Stimulated activated naive CD8-positive, alpha-beta T cell treated with anti-CD3 and anti-CD28 coated beads, Interleukin-15, Interleukin-2, amounts not matched to agents 100 ng/mL and 50 ng/mL, for 24 hours (primary cell): ENCODE results near the gene COL4A3.

ENCODE experiments used
- H3K27ac Mint-ChIP-seq: one replicate; pipeline ENCODE4 v1.8.0; 2021; ENCODE audit warnings: mild to moderate bottlenecking, mixed read lengths
- H3K27me3 Mint-ChIP-seq: one replicate; pipeline ENCODE4 v1.8.0; 2021; ENCODE audit warnings: mixed read lengths
- H3K36me3 Mint-ChIP-seq: one replicate; pipeline ENCODE4 v1.8.0; 2021; ENCODE audit warnings: low read depth, mixed read lengths
- H3K4me1 Mint-ChIP-seq: one replicate; pipeline ENCODE4 v1.8.0; 2021; ENCODE audit warnings: low read depth, mixed read lengths
- H3K4me3 Mint-ChIP-seq: one replicate; pipeline ENCODE4 v1.8.0; 2021; ENCODE audit warnings: mild to moderate bottlenecking, mixed read lengths
- H3K9me3 Mint-ChIP-seq: one replicate; pipeline ENCODE4 v1.8.0; 2021; ENCODE audit warnings: mixed read lengths

The COL4A3 gene

DNA sequence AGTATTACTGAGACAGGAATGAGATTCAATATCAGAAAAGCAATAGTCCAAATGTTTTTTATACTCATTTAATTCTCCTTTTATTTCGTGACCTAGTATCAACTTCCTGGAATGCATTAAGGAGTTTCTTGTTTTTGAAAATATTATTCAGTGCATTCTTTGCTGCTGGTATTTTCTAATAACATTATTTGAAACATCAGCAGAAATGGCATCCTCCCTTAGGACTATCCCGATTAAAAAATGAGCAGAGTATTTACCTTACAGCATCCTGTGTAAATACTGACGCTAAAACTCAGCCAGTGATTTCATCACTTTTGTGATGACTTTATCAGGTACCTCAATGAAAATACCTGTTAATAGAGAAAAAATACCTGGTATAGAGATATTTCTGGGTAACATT, 16.3 kb downstream of the COL4A3 start:
- Mint-ChIP-seq H3K27ac (no peak overlapping the region), H3K27me3 (no peaks in the 10 kb centered on the region), H3K4me3 (no peak overlapping the region), H3K4me1 (no peaks in the 10 kb centered on the region), H3K36me3 (no peaks in the 10 kb centered on the region), H3K9me3 (no peaks in the 10 kb centered on the region)

DNA sequence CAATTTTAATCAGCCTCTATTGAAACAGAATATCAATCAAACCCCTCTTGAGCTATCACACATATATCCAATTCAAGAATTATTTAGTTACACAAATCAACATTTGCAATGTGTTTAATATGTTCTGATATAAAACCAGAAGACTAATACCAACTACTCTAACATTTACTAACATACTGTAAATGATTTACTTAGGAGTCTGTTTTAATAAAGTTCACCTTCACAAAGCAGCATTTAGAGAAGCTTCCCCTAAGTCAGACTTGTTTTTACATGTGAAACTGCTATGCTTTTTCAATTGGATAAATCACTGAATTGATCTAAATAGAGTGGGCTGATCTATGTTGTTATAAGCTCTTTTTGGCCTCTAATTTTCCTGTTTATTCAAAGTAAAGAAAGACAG, 18.3 kb downstream of the COL4A3 start:
- no peaks in the 10 kb centered on the region for H3K36me3 Mint-ChIP-seq
- H3K4me1 Mint-ChIP-seq, result no peaks in the 10 kb centered on the region
- no peak overlapping the region for H3K4me3 Mint-ChIP-seq
- H3K27me3 Mint-ChIP-seq, result peaks cover 6% of the 10 kb centered on the region
- H3K9me3 Mint-ChIP-seq, result no peaks in the 10 kb centered on the region
- no peak overlapping the region for H3K27ac Mint-ChIP-seq

DNA sequence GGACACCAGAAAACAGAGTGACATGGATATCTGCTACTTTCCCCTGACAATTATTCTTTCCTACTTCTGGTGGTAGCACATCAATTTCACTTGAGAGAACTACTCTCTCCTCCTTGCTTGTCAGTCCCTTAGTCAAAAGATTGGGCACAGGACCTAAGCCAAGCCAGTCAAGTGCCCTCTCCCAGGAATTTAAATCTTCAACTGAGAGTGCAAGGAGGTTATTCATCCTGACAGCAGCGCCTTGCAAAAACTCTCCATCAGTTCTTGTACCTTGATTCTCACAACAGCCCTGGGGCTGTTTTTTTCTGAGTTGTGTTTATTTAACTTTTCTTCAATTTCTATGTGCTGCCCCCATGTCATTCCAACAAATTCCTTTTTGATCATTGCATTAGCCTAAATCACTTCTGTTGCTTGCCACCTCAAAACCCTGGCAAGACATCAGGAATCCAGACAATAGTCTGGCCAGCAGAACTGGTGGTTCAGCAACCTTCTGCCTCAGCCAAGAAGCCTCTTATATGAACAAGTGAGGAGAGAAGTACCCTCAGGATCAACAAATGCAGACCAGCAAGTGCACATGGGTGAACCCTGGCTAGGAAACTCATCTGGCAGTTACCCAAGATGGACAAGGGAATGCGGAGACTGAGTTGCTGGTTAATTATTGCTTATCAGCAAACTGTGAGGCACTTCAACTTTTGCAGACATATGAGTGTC, 19.4 kb downstream of the COL4A3 start:
- Mint-ChIP-seq H3K9me3 (no peaks in the 10 kb centered on the region), H3K4me1 (no peaks in the 10 kb centered on the region), H3K36me3 (no peaks in the 10 kb centered on the region), H3K27ac (no peak overlapping the region), H3K27me3 (peaks cover 7% of the 10 kb centered on the region), H3K4me3 (no peak overlapping the region)

DNA sequence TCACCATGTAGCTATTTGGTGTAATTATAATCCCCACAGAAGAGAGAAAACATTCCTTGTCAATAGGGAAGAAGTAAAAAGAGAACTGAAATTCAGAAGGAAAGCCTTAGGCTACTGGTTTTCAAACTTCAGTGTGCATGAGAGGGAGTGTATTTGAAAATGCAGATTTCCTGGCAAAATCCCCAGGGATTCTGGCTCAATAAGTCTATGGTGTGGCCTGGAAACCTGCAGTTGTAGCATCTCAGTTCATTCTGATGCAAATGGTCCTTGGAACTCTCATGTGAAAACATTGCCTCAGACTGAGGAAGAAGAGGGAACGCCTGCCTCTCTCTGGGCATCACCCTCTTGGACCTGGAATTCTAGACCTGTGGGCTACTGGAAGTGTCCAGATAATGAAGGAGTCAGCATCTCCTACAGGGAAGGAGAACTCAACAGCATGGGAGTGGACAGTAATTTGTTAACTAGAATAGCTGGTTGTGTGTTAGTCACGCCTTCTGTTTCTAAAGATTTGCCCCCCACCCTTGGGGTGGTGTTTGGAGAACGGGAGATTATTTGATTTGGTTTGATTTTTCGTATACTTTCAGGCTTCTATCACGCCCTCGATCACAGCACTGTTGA, 21.3 kb downstream of the COL4A3 start:
- no peak overlapping the region for H3K27ac Mint-ChIP-seq
- H3K9me3 Mint-ChIP-seq, result no peaks in the 10 kb centered on the region
- no peaks in the 10 kb centered on the region for H3K4me1 Mint-ChIP-seq
- H3K27me3 Mint-ChIP-seq, result peaks cover 13% of the 10 kb centered on the region
- no peaks in the 10 kb centered on the region for H3K36me3 Mint-ChIP-seq
- H3K4me3 Mint-ChIP-seq, result no peak overlapping the region

DNA sequence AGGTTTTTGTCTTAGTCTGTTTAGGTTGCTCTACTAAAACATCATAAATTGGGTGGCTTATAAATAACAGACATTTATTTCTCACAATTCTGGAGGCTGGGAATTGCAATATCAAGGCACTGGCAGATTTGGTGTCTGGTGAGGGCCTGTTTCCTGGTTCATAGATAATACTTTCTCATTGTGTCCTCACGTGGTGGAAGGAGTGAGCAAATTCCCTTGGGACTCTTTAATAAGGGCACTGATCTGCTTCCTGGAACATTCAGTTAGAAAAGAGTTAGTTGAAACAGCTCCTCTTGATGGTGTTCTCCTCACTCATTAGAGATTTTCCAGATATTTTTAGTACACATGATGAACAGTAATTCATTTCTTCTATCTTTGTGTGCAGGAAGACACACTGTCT, 22.3 kb downstream of the COL4A3 start:
- no peaks in the 10 kb centered on the region for H3K9me3 Mint-ChIP-seq
- H3K4me3 Mint-ChIP-seq, result no peak overlapping the region
- no peak overlapping the region for H3K27ac Mint-ChIP-seq
- no peaks in the 10 kb centered on the region for H3K4me1 Mint-ChIP-seq
- peaks cover 16% of the 10 kb centered on the region for H3K27me3 Mint-ChIP-seq
- no peaks in the 10 kb centered on the region for H3K36me3 Mint-ChIP-seq

DNA sequence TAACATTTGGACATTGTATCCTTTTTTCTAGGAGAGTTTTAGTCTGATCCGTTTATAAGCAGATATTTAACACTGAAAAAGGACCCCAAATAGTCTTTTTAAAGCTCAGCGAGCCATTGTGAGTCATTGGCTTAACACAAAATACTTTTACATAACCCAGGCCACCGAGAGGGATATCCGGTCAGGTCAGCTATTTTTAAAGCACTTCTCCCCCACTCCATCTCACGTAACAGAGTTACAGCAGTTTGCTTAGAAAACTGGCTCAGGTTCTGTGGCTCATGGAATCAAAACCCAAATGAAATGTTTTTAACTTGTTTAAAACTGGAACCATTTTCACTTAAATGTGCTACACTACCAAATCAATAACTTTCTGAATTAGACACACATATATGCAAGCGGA, 23.9 kb downstream of the COL4A3 start:
- H3K9me3 Mint-ChIP-seq, result no peaks in the 10 kb centered on the region
- H3K36me3 Mint-ChIP-seq, result no peaks in the 10 kb centered on the region
- H3K4me3 Mint-ChIP-seq, result no peak overlapping the region

DNA sequence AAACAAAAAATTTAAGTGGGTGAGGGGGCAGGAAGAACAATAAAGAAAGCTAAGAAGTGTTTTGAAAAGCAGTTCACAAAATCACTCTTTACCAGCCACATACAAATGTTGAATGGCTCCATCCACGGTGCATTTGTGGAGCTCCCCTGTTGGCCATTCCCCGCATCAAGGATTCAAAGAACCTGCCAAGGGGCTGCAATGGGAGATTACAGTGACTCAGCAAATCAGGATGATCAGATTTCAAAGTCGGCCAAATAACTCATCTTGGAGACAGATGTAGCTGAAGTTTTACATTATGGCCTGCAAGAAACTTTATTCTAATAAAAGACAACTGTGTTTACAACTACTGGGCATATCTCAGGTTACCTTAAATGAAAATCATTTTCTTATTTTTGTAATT, 26.9 kb downstream of the COL4A3 start:
- no peak overlapping the region for H3K4me3 Mint-ChIP-seq
- no peaks in the 10 kb centered on the region for H3K36me3 Mint-ChIP-seq
- peaks cover 27% of the 10 kb centered on the region for H3K27me3 Mint-ChIP-seq
- H3K4me1 Mint-ChIP-seq, result no peaks in the 10 kb centered on the region
- no peaks in the 10 kb centered on the region for H3K9me3 Mint-ChIP-seq
- H3K27ac Mint-ChIP-seq, result no peak overlapping the region

More for the DNA sequence above, 23.9 kb downstream of the COL4A3 start:
- Mint-ChIP-seq H3K27me3 (peaks cover 27% of the 10 kb centered on the region), H3K27ac (no peak overlapping the region), H3K4me1 (no peaks in the 10 kb centered on the region)

DNA sequence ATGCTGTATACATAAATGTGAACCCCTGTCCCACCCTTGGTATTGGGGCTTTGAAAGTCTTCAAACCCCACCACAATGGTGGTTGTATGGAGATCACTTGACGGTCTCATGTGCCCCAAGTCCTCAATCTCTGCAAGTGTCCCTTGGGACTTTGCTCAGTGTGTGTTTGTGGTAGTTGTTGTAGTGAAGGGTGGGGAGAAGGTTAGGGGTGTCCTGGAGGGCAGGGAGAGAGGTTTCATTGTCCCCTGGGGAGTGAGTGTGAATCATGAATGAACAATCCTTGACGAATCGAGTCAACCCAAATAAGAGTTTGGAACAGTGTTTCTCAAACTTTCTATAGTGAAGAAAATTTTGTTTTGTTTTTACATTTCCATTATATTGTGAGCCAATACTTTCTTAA, 28.1 kb downstream of the COL4A3 start:
- no peak overlapping the region for H3K27ac Mint-ChIP-seq
- H3K4me3 Mint-ChIP-seq, result no peak overlapping the region
- no peaks in the 10 kb centered on the region for H3K9me3 Mint-ChIP-seq
- no peaks in the 10 kb centered on the region for H3K4me1 Mint-ChIP-seq
- no peaks in the 10 kb centered on the region for H3K36me3 Mint-ChIP-seq
- H3K27me3 Mint-ChIP-seq, result peaks cover 23% of the 10 kb centered on the region

DNA sequence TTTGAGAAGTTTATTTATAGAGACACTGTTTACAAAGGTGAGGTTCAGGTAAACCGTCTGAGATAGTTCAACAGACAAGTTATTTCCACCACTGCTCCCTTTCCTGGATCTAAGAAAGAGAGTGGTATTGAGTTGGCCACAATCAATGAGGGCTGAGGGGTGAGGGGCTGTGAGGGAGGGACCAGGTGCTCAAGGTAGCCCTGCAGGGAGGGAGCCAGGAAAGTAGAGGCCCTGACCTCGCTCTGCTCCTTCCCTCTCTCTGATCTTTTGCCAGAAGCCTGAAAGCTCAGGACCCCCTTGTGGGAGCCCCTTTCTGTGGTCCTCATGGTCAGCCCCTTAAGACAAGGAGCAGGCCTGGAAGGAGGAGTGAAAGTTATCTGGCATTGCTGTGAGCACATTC, 29.8 kb downstream of the COL4A3 start:
- H3K4me3 Mint-ChIP-seq, result no peak overlapping the region
- H3K27ac Mint-ChIP-seq, result no peak overlapping the region
- H3K4me1 Mint-ChIP-seq, result no peaks in the 10 kb centered on the region
- peaks cover 15% of the 10 kb centered on the region for H3K27me3 Mint-ChIP-seq
- no peaks in the 10 kb centered on the region for H3K9me3 Mint-ChIP-seq
- H3K36me3 Mint-ChIP-seq, result no peaks in the 10 kb centered on the region

DNA sequence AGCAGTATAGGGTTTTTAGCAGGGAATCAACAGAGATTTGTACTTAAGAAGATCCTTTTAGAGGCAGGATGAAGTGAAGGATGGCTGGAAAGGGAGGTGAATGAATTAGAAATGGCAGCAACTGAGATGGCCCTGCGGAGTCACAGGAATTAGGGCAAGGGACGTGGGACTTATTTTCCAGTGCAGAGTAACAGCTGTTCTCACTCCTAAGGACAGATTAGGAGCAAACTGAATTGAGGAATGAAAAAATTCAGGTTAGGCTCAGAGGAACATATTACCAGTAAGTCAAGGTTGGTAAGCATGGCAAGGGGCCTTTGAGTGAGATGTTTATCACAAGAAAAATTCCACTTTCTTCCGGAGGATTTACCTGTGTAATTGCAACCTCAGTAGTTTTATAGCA, 34.4 kb downstream of the COL4A3 start:
- no peak overlapping the region for H3K4me3 Mint-ChIP-seq
- no peak overlapping the region for H3K27ac Mint-ChIP-seq
- H3K27me3 Mint-ChIP-seq, result no peaks in the 10 kb centered on the region
- no peaks in the 10 kb centered on the region for H3K36me3 Mint-ChIP-seq
- no peaks in the 10 kb centered on the region for H3K4me1 Mint-ChIP-seq
- no peaks in the 10 kb centered on the region for H3K9me3 Mint-ChIP-seq

DNA sequence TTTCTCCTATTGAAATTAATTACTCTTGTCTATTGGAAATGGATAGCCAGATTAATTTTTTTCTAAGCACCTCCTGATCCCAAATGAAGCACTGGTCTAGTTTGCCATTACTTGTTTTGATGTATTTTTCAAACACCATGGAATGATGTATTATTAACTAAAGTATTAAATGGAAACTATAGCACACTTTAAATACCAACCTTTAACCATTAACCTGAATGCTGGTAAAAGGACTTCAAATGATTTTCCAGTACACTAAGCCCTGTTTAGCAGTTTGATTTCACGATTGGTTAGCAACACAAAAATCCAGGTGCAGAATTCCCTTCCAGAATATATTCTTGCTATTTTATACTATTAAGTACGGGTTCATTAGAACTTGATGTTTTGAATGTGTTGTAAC, 37.3 kb downstream of the COL4A3 start:
- H3K27me3 Mint-ChIP-seq, result peaks cover 3% of the 10 kb centered on the region
- no peak overlapping the region for H3K4me3 Mint-ChIP-seq
- no peaks in the 10 kb centered on the region for H3K4me1 Mint-ChIP-seq
- no peaks in the 10 kb centered on the region for H3K9me3 Mint-ChIP-seq
- H3K36me3 Mint-ChIP-seq, result no peaks in the 10 kb centered on the region
- no peak overlapping the region for H3K27ac Mint-ChIP-seq

DNA sequence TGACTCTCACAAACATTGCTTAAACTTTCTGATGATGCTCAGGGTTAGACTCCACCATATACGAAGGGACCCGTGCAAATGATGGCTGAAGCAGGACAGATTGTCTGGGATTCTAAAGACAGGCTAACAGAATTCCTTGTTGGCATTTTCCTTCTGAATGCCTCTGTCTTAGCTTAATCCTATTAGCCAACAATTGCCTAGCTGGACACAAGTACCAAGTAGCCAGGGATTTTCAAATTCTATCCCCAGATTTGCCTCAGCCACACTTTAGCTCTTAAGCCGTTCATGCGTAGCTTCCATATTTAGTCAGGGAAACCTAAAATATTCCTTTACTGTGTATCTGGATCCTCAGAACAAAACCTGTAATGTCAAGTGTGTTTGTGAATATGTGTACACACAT, 40.0 kb downstream of the COL4A3 start:
- Mint-ChIP-seq H3K4me3 (no peak overlapping the region), H3K27me3 (peaks cover 10% of the 10 kb centered on the region), H3K9me3 (no peaks in the 10 kb centered on the region), H3K27ac (no peak overlapping the region), H3K4me1 (no peaks in the 10 kb centered on the region), H3K36me3 (no peaks in the 10 kb centered on the region)

DNA sequence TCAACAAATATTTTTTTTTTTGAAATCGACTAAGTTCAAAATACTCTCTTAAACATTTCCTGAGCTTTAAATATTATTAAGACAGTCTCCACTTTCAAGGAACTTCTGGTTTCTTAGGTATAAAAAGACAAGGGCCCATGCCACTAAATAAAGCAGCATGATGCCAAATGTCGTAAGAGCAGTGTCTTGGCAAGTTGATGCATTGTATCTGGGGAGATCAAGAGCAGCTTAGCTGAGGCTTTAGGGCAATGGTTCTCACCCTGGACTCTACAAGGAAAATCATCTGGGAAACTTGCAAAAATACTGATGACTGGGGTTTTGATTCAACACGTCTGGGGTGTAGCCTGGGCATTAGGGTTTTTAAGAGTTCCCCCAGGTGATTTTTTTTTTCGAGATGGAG, 41.3 kb downstream of the COL4A3 start:
- Mint-ChIP-seq H3K36me3 (no peaks in the 10 kb centered on the region), H3K4me1 (no peaks in the 10 kb centered on the region), H3K27ac (no peak overlapping the region), H3K9me3 (no peaks in the 10 kb centered on the region), H3K4me3 (no peak overlapping the region), H3K27me3 (peaks cover 10% of the 10 kb centered on the region)

DNA sequence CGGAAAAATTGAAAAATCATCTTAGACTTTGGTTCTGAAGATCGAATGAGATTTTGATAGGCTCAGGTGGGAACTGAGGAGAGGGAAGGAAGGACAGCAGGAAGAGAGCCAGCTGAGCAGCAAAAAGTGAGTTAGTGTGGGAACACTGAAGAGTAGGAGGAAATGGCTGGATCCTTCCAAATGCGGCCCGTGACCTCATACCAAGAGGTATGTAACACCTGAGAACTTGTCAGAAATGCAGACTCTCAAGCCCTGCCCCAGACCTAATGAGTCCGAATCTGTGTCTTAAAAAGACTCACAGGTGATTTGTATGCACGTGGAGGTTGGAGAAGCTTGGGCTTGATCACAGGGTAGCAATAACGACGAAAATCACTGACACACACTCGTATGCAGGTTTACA, 42.0 kb downstream of the COL4A3 start:
- Mint-ChIP-seq H3K27ac (no peak overlapping the region), H3K4me1 (no peaks in the 10 kb centered on the region), H3K27me3 (peaks cover 10% of the 10 kb centered on the region), H3K36me3 (no peaks in the 10 kb centered on the region), H3K4me3 (no peak overlapping the region), H3K9me3 (no peaks in the 10 kb centered on the region)

DNA sequence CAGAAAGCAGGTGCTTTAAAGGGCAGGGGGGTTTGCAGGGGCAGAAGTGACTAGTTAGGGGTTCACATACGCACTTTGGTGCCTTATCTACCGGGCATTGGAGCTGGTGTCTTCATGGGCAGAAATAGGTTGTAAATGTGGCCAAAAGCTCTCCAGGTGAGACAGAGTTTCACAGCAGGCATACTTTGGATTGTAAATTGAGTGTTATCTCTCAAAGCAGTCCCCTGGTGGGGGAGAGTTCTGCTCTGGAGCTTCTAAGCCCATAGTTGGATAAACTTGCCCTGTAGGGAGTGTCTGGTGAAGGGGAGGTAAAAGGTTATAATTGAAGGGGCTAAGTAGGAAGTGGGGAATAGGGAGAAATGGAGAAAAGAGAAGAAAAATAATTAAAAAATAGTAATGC, 43.1 kb downstream of the COL4A3 start:
- Mint-ChIP-seq H3K9me3 (no peaks in the 10 kb centered on the region), H3K36me3 (no peaks in the 10 kb centered on the region), H3K27me3 (peaks cover 10% of the 10 kb centered on the region), H3K27ac (no peak overlapping the region), H3K4me3 (no peak overlapping the region), H3K4me1 (no peaks in the 10 kb centered on the region)

DNA sequence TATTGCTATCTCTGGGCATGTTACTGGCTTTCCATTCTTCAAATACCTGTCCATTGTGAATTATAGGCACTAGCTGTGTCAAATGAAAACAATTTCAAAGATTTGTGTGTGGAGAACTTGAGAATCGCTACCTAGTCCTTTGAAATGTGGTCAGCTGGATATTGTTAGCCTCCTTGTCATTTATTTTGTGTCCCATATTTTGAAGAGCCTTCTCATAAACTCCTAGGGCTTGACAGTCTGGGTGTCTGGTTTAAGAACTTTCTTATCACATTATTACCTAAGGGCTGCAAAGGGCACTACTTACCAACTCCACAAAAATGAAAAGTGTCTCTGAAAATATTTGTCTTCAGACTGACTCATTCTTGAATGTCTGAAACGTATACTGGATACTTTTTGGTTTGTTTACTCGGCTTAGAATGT, 50.2 kb downstream of the COL4A3 start:
- Mint-ChIP-seq H3K27ac (no peak overlapping the region), H3K36me3 (no peaks in the 10 kb centered on the region), H3K4me3 (no peak overlapping the region), H3K9me3 (no peaks in the 10 kb centered on the region), H3K27me3 (no peaks in the 10 kb centered on the region), H3K4me1 (no peaks in the 10 kb centered on the region)
